Measurements from ENCODE around the gene LBHD2.

The LBHD2 gene

DNA sequence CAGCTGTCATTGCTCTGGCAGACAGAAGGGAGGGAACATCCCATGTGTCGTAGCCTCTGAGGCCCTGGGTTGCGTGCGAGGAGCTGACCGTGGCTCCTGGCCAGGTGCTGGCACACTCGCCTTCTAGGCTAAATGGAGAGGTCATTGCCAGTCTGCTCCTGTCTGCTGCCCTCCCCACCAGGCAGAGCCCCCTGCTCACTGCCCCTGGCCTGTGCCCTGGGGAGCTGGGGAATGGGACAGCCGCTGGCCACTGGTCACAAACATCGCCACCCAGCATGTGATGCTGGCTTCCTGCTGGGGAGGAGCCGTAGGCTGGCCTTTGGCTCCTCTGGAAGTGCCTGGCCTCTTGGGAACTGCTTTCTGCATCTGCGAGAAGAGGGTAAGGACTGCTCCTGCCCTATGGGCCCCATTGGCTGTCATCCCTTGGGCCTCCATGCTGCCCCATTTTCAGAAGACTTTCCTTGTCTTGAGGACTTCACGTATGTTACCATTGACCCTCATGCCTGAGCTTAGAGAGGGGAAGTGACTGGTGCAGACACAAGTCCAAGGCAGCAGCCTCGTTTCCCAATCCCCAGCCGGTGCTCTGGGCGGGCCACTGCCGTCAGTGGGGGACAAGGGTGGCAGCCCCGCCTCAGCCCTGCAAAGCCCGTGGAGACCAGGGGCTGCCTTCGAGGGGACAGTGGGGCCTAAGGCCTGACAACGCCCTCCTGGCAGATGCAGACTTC is 37.3 kb downstream of the LBHD2 start:
- no peak for DNase-seq

DNA sequence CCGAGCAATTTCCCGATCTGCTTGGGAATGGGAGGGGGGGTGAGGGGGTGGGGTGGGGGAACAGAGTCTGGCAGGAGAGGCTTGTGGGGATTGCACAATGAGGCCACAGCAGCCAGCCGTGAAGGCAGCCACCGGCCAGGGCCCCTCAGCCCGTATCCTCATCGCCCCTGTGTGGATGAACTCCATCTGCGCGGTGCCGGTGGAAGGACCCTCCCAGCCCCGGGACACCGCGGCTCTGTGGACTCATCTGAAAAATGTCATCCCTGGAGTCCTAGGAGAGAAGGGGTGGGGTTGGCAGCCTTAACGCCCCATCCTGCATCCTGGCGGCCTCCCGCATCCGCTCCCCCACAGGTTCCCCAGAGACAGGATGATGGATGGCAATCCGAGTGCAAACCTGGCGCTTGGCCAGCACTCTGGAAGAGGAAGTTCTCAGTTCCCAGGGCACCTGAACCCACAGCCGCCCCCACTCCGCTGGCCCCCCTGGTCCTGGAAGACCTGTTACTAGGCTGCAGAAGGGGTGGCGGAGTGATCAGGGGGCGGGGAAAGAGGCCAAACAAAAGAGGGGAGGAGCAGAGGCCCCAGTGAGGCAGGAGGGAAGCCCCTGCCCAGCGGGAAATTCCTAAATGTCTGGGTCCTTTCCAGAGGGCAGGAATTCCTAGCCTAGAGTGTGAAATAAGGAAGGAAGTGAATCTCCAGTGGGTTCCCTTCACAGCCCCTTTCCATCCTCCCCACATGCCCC is 38.0 kb downstream of the LBHD2 start:
- DNase-seq, result no peak

DNA sequence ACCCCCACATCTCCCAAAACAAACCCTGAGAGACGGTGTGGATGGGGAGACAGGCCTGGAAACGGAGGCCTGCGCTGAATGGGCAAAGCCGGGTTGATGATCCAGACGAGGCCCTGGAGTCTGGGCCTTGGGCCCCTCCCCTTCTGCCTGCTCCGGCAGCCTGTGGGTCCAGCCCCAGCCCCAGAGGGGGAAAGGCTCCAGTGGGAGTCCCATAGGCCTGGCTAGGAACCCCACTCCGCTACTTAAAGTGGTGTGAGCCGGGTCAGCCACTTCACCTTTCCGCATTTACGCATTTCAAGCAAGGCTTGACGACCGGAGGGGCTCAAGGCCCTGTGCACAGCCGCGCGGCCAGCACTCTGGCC is 38.6 kb downstream of the LBHD2 start:
- no peak for DNase-seq

DNA sequence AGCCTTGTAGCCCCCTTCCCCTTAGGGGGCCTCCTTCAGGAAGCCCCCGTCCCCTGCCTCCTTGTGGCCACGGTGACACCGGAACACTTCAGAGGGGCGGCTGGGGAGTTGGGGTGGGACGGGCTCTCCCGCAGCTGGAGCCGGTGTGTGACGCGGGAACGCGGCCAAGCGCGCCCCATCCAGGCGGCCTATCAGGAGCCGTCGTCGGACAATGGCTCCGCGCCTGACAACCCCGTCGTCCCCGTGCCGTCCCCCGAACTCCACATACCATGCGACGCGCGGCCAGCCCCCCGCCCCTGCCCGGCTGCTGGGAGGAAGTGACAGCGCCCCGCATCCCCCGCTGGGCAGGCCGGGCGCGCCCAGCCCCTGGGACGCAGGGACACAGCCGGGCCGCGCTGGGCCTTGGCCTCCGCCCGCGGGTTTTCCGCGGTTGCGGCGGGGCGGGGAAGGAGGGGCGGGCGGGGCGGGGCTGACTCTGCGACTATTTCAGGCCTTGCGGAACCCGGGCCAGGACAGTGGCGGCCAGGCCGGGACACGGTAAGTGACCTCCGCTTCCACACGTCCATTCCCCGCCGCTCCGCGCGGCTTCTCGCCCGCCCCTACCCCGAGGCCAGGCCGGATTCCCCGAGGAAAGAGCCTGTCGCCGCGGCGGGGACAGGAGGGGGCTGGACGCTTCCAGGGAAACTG is 39.1 kb downstream of the LBHD2 start, which contains the start of gene TNFAIP2:
TNFAIP2 (plus strand) TSS at position 515 of the 687 bp plus-strand sequence. CDS start 2,997 bp downstream, outside the sequence.
- no peak for DNase-seq

DNA sequence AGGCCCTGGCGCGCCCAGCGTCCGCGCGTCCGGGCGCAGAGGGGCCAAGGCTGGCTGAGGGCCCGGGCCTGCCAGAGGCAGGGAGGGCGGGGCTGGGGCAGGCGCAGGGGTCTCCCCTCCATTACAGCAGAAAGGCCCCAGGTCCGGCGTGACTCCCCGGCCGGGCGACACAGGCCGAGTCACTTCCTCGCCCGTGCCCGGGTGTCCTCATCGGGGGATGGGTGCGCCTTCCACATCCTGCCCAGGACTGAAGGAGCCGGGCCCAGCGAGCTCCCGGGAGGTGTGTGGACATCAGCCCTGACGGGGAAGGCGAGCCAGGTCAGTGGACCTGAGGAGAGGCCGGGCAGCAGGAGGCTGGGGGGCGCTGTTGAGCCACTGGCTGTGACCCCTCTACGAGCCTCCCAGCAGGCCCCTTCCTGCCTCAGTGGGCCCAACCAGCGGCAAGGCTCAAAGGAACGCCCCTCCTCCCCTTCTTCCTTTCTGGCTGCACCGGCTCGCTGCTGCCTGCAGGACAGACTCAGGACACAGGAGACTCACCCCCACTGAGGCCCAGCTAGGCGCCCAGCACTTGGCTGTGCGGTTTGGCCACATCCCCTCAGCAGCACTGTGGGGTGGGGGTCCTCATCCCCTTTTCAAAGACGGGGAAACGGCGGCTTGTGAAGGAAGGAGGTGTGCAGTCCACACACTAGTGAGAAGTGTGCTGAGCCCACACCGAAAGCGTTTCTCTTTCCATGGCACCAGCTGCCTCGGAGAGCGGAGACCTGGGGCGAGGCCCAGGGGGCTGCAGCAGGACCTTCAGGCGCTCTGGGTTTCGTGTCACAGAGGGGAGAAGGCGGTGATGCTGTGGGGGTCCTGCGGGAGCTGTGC is 39.9 kb downstream of the LBHD2 start:
- DNase-seq, result no peak

DNA sequence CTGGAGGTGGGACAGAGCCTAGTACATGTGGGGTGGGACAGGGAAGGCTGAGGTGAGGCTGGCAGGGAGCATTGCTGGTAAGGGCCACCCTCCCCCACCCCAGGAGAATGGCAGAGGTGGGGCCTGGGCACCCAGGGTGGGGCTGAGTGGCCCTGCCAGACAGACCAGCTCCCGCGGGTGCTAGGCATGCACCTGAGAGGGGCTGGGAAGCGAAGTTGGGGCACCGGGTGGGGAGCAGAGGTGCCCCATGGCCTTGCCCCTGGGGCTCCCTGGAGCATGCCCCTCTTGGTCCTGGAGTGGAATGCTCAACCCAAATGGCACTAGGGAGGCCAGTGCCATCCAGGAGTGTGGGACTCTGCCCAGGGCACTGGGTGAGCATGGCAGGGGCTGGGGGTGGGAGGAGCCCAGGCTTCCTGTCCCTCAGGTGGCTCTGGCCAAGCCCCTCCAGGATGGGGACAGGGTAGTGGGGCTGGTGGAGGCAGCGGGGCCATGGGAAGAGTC is 40.5 kb downstream of the LBHD2 start:
- DNase-seq, result no peak

DNA sequence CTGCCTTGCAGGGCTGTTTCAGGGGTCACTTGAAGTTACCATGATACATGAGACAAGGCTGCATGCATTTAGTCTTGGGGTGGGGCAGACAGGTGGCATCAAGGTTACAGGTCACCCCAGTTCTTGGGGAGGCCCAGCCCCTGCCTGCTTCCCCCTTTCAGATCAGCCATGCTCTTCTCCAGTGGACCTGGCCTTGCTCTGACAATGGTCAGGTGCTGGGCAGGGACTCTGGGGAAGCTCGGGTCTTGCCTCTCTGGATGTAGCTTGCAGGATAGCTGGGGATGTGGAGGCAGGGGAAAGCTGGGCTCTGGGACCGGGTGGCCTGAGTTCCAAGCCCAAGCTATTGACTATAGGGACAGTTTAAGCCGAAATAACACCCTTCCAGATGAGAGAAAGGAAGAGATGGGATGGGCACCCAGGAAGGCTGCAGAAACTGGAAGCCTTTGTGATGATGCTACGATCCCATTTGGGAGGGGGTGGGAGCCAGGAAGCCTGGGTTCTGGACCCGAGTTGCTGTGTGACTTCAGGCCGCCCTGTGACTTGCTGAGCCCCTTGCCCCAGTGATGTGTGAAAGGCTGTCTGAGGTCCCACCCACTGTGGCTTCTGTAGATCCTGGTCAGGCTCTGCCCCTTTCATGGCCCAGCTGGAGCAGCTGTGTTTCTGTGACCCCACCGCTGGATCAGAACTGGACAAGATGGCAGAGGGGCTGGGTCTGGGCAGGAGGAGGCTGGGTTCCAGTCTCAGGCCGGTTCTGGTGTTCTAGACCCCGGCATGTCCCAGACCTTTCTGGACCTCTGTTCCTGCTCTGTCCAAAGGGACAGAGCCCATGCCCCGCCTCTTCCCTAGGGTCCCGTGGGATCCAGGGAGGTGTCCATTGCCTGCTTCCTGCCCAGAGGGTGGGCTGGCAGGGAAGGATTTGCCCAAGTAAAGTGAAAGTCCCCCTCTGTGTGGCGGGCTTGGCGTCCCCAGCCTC is 41.4 kb downstream of the LBHD2 start:
- no peak for DNase-seq

DNA sequence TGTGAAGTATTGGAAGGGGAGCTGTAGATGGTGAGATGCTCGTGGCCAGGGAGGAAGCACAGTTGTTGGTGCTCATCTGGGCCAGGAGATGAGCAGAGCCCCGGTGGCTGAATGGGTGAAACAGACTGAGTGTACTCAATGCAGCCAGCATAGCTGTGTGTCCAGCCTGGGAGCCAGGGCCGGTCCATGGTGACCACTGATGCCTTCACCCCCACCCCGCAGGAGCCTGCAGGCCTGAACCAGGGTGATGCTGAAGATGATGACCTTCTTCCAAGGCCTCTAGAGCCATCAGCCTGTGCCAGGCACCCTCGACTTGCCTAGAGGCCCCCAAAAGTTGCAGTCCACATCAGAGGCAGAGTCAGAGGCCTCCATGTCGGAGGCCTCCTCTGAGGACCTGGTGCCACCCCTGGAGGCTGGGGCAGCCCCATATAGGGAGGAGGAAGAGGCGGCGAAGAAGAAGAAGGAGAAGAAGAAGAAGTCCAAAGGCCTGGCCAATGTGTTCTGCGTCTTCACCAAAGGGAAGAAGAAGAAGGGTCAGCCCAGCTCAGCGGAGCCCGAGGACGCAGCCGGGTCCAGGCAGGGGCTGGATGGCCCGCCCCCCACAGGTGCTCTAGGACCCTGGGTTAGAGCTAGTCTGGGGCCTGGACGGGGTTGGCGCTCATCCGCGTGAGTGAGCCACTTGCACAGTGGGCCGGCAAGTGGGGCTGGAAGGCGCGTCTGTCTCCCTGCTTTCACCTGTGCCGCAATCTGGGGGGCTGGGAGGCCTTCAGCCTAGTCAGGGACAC is 42.3 kb downstream of the LBHD2 start:
- DNase-seq, result no peak

DNA sequence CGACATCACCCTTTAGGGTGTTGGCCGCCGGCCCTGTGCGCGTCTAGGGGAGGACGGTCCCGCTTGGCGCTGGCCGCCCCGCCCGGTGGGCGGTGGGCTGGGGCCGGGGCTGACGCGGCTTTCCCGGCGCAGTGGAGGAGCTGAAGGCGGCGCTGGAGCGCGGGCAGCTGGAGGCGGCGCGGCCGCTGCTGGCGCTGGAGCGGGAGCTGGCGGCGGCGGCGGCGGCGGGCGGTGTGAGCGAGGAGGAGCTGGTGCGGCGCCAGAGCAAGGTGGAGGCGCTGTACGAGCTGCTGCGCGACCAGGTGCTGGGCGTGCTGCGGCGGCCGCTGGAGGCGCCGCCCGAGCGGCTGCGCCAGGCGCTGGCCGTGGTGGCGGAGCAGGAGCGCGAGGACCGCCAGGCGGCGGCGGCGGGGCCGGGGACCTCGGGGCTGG is 42.9 kb downstream of the LBHD2 start:
- no peak for DNase-seq

DNA sequence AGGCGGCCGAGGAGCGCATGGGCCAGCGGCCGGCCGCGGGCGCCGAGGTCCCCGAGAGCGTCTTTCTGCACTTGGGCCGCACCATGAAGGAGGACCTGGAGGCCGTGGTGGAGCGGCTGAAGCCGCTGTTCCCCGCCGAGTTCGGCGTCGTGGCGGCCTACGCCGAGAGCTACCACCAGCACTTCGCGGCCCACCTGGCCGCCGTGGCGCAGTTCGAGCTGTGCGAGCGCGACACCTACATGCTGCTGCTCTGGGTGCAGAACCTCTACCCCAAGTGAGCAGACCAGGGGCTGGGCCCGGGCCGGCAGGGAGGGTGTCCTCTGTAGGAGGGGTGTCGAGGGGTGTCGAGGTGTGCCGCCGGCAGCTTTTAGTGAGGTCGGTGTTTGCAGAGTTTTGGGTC is 43.3 kb downstream of the LBHD2 start:
- no peak for DNase-seq

DNA sequence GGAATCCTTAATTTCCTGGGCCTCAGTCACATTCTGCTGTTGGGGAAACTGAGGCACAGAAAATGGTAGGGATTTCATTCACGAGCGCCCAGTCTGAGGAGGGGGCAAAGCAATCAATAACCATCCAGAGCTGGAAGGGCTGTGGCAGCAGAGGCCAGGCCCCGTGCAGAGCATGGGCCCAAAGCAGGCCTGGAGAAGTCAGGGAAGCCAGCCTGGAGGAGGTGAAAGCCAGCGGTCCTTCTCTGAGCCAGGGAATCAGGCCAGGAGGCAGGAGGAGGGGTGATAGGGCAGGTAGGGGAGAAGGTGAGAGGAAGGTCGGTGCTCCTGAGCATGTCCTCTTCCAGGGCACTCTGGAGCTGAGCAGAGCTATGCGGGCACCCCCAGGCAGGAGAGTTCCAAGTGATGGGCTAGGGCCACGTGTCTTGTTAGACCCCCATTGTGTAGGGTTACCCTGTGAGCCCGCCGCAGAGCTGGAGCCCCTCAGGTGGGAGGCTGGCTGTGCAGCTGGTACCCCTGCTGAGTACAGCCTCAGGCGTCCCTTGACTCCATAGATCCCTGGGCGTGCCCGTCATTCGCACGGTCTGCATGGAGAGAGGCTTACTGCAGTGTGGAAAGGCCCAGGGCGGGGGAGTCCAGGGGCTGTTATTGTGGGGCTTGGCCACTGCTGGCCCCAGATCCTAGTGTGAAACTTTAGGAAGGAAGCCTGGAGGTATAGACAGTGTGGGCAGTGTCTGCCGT is 44.0 kb downstream of the LBHD2 start:
- no peak for DNase-seq

DNA sequence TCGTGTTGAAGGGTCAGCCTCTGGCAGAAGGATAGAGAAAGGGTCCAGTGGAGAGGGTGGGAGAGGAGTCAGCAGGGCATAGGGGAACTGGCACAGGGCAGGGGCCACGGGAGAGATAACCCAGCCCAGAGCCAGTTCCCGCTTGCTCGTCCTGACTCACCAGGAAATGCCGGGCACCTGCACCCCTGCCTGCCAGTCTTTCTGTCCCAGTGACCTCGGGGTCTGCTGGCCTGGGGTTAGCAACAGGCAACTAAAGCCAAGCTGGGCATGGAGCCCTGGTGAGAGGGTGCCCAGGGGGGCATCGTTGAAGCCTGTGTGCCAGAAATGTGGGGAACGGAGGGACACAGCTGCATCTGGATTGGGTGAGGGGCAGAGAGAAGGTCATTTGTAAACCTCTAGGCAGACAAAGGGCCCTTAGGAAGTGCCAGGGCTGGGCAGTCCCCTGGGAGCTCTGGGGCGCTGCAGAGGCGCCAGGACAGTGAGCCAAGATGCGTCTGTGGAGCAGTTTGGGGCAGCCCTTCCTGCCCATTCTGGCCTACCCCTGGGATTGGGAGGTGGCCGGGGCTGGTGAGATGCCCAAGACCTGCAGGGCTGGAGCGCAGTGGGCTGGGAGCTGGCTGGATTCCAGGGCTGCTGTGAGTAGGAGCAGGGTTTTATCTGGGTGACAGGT is 44.8 kb downstream of the LBHD2 start:
- DNase-seq, result no peak

DNA sequence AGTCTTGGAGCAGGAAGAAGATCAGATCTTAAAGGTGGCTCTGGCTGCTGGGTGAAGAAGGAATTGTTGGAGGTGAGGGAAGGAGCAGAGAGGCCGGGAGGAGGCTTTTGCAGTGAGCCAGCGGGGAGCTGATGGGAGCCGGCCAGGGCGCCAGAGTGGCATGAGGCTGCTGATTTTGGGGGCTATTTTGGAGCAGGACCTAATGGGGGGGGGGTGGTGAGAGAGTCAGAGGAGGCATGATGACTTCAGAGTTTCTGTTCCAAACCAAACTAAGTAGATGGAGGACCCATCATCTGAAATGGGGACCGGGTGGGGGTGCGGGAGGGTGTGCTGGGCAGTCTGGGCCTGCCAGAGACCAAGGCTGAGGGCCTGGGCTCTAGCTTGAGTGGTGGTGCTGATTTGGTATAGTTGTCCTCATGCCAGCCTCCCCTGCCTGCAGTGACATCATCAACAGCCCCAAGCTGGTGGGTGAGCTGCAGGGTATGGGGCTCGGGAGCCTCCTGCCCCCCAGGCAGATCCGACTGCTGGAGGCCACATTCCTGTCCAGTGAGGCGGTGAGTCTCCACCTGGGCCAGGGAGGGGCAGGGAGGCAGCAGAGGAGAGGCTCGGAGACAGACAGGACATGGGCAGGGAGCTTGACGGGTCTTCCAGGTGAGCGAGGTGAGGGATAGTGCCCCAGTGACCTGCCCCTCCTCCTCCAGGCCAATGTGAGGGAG is 45.4 kb downstream of the LBHD2 start:
- DNase-seq, result no peak

DNA sequence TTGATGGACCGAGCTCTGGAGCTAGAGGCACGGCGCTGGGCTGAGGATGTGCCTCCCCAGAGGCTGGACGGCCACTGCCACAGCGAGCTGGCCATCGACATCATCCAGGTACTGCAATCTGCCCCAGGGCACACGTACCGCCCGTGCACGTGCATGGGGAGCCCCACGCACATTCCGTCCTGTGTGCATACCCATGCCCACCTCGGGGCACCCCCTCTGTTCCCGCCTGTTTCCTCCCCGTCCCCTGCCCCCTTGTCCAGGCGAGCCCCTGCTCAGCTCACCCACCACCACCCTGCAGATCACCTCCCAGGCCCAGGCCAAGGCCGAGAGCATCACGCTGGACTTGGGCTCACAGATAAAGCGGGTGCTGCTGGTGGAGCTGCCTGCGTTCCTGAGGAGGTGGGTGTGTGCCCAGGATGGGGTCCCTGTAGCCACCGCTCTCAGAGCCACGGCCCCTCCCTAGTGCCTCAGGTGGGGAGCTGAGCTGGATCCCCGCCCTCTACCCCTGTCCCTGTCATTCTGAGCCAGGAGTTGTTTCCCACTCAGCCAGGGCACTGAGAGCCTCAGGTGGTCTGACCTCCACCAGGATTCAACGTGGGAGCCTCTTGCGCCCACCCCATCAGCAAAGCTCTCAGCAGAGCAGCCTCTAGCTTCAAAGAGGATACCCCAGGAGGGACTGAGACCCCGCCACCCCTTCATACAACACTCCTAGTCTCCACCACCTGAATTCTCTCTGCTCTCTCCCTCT is 46.2 kb downstream of the LBHD2 start:
- no peak for DNase-seq

DNA sequence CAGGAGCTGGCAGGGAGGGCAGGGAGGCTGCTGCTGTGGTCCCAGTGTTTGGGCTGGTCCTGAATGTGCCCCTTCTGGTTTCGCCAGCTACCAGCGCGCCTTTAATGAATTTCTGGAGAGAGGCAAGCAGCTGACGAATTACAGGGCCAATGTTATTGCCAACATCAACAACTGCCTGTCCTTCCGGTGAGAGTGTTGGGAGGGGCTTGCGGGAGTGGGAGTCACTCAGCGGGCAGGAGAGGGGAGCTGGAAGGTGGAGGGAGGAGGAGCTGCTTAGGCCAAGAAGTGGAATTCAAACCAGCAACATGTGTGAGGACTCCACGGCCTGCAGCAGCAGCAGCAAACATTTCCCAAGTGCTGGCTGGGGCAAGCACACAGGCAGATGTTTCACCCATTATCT is 47.0 kb downstream of the LBHD2 start:
- no peak for DNase-seq

DNA sequence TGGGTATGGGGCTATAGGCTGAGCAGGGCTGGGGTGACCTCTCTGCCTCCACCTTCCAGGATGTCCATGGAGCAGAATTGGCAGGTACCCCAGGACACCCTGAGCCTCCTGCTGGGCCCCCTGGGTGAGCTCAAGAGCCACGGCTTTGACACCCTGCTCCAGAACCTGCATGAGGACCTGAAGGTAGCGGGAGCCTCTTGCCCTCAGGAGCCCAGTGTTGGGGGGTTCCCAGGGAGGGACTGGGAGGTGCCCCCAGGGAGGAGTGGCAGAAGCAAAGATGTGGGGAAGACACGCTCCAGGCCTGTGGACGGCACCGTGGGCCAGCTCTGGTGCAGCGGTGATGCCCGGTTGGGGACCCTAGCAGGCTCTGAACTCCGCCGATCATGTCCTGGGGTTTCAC is 47.6 kb downstream of the LBHD2 start:
- DNase-seq, result no peak

DNA sequence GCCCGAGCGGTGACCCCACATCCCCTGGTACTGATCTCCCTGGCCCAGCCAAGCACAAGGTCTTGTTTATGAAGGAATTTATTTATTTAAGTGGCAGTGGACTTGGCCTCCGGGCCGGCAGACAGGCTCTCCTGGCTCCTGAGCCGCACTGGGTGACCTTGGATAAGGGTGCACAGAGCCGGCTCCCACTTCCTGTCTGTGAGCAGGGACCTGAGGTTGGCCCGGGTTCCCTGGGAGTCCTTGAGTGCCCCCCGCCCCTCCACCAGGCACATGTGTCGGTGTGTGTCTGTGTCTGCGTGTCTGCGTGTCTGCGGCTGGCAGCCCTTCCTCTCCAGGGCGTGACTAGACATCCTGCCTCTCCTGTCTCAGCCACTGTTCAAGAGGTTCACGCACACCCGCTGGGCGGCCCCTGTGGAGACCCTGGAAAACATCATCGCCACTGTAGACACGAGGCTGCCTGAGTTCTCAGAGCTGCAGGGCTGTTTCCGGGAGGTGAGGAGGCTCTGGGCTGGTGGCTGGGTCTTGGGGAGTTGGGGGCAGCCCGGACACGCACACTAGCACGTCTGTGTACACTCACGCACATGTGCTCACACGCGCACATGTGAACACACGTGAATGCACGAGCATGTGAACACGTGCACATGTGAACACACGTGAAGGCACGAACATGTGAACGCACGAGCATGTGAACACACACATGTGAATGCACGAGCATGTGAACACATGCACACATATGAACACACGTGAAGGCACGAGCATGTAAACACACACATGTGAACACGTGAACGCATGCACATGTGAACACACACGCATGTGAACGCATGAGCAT is 48.6 kb downstream of the LBHD2 start:
- no peak for DNase-seq

Measured in activated CD8-positive, alpha-beta memory T cell treated with anti-CD3 and anti-CD28 coated beads for 24 hours (primary cell).